Measurements from ENCODE around the gene PYGL.

- no peak for TF ChIP-seq POLR2A (IDR thresholded peaks at IDR 0.05)
- TF ChIP-seq POLR2AphosphoS5 (IDR thresholded peaks at IDR 0.05) = no peak
- TF ChIP-seq CTCF (IDR thresholded peaks at IDR 0.05) = no peak
- no peak for TF ChIP-seq EP300 (IDR thresholded peaks at IDR 0.05)
Observed at GRCh38 chr14:50883827-50884197, 60.5 kb downstream of the PYGL start.

Data from gastroesophageal sphincter (tissue), 3 donors.